ENCODE measurements around the gene GALNT13. TPM values are rescaled to one million over a fixed set of nuclear protein-coding genes. Genes with fewer than 3 reads are reported as not detected.

Gene GALNT13
- total RNA-seq, 5 donors from 2014 or later (not counting 1 experiment from before 2014, with no cell fraction given), result 0.10 to 0.47 TPM; not detected in 3

DNA sequence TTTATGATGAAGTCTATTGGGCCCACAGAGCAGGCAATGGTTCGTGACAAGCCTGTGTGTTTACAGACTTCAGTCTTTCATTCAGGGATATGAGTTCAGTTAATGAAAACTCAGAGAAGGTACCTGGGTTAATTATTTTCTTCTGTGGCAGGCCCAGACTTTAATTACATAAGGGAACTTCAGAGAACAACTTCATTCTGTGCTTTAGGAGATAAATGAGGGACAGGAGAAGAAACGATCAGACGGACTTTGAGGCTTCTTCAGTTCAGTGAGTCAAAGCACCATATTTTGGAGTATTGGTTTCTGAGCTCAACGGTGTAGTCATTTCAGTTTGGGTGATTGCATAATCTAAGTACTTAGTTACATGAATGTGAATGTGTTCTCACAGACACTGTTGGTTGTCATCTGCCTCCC lies 623.7 kb downstream of the GALNT13 start:
- 29% methylated on average over 1 of the region's 4 CpGs for WGBS (ENCODE audit: insufficient coverage)
- Histone ChIP-seq H3K27me3 (replicated peaks in 1 of 2; ENCODE audit: control insufficient read depth in 2 of 2, extremely low read depth in 1 of 2, insufficient read depth in 2 of 2, low read length in 1 of 2) (no peaks in the 10 kb centered on the region), H3K36me3 (ENCODE audit: control insufficient read depth in 2 of 2, extremely low read depth in 1 of 2, insufficient read depth in 1 of 2, low read length in 1 of 2) (no peaks in the 10 kb centered on the region), H3K4me3 (ENCODE audit: control insufficient read depth in 1 of 2, extremely low read depth in 1 of 2, low read length in 1 of 2) (no peak overlapping the region), H3K9me3 (no peaks in the 10 kb centered on the region), H3K27ac (ENCODE audit: low read length) (no peak overlapping the region), H3K4me1 (ENCODE audit: control insufficient read depth in 1 of 2, extremely low read depth in 1 of 2, insufficient read depth in 2 of 2, low read length in 2 of 2) (no peaks in the 10 kb centered on the region)
- Mint-ChIP-seq H3K27ac (no peak overlapping the region), H3K27me3 (no peaks in the 10 kb centered on the region), H3K9me3 (peaks cover 2 to 9% (median 9%) of the 10 kb centered on the region in 3 donors), H3K4me3 (no peak overlapping the region), H3K36me3 (no peaks in the 10 kb centered on the region), H3K4me1 (no peaks in the 10 kb centered on the region)
- CTCF ChIA-PET, result no interaction called here
- POLR2A ChIA-PET, result no interaction called here
- DNase-seq, result no peak
- no peak for ATAC-seq (replicated peaks in 1 of 4)

DNA sequence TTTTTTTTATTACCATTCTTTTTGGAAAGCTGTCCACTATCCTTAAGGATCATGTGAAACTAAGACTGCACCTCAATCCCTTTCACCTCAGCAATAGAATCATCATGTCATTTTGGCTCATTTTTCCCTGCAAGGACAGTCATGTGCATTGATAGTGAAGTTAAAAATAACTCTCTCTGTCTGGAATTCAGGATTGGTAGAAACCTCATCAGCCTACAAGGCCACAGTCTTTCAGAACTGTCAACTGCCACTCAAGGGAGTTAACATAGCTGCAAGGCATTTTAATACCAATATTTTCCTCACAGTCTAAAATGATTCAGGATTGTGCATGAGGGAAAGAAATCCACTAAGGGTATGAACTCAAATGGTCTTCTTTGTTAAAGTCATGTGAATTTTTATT lies 625.3 kb downstream of the GALNT13 start:
- H3K36me3 ChIP-seq (ENCODE audit: control insufficient read depth in 2 of 2, extremely low read depth in 1 of 2, insufficient read depth in 1 of 2, low read length in 1 of 2), result no peaks in the 10 kb centered on the region
- CTCF ChIA-PET, result interaction anchor here in 1 of 2 donors (0.6 kb wide), 1 partner anchor 1654 kb away, joined by 3 read pairs; no protein-coding TSS in a partner anchor
- no peaks in the 10 kb centered on the region for H3K4me1 ChIP-seq (ENCODE audit: control insufficient read depth in 1 of 2, extremely low read depth in 1 of 2, insufficient read depth in 2 of 2, low read length in 2 of 2)
- no peak overlapping the region for H3K4me3 ChIP-seq (ENCODE audit: control insufficient read depth in 1 of 2, extremely low read depth in 1 of 2, low read length in 1 of 2)
- H3K36me3 Mint-ChIP-seq, result no peaks in the 10 kb centered on the region
- H3K9me3 Mint-ChIP-seq, result peaks cover 2 to 16% (median 13%) of the 10 kb centered on the region in 3 donors
- DNase-seq (no peak), ATAC-seq (replicated peaks in 1 of 4) (no peak)
- H3K9me3 ChIP-seq, result no peaks in the 10 kb centered on the region
- no peaks in the 10 kb centered on the region for H3K27me3 ChIP-seq (replicated peaks in 1 of 2; ENCODE audit: control insufficient read depth in 2 of 2, extremely low read depth in 1 of 2, insufficient read depth in 2 of 2, low read length in 1 of 2)
- no peak overlapping the region for H3K4me3 Mint-ChIP-seq
- no peak overlapping the region for H3K27ac ChIP-seq (ENCODE audit: low read length)
- no peak overlapping the region for H3K27ac Mint-ChIP-seq
- H3K27me3 Mint-ChIP-seq, result no peaks in the 10 kb centered on the region
- POLR2A ChIA-PET, result no interaction called here
- no peaks in the 10 kb centered on the region for H3K4me1 Mint-ChIP-seq
